DND-41 (cell line): Measurements from ENCODE around the gene NBR1.
"Not testable (repeated sequence)": the region's sequence is repeated elsewhere in the genome, so short reads cannot be mapped to it uniquely, and the experiment has no call there.

Experiments used
- ATAC-seq: fragments of 200-7000 bp; cut with Tn5 transposase; 3 replicates; pipeline ENCODE4 v1.9.1; 2021; ENCODE audit warnings: low read depth; ENCODE audit not compliant: insufficient read depth
- DNase-seq: peaks from one replicate; pipeline ENCODE4 v3.0.0-alpha.2; 2020
- H2AFZ ChIP-seq: 2 replicates; pipeline ENCODE4 v1.6.0; 2012; ENCODE audit warnings: low read depth, low read length
- H3K27ac ChIP-seq: 2 replicates; pipeline ENCODE4 v1.5.1; 2012; ENCODE audit warnings: low read length, inconsistent platforms
- H3K27me3 ChIP-seq: fragments of 200-600 bp; sonication (generic); 2 replicates; pipeline ENCODE4 v1.6.0; 2012; ENCODE audit warnings: low read length, mild to moderate bottlenecking, inconsistent platforms; ENCODE audit not compliant: insufficient read depth, poor library complexity
- H3K36me3 ChIP-seq: 2 replicates; pipeline ENCODE4 v1.5.1; 2012; ENCODE audit warnings: low read length, inconsistent platforms; ENCODE audit not compliant: insufficient read depth
- H3K4me1 ChIP-seq: 2 replicates; pipeline ENCODE4 v1.5.1; 2012; ENCODE audit warnings: mild to moderate bottlenecking, low read length; ENCODE audit not compliant: insufficient read depth
- H3K4me2 ChIP-seq: 2 replicates; pipeline ENCODE4 v1.6.0; 2012; ENCODE audit warnings: mild to moderate bottlenecking, moderate library complexity, low read length, inconsistent platforms; ENCODE audit not compliant: insufficient read depth
- H3K4me3 ChIP-seq, 2 experiments: fragments of 200-600 bp in 1 of 2; shearing (Covaris generic) in 1 of 2; 2 replicates each; pipeline ENCODE4 v1.5.1; 2012 to 2016; ENCODE audit warnings: inconsistent platforms in 2 of 2, low read length in 2 of 2, mild to moderate bottlenecking in 2 of 2, low read depth in 1 of 2, moderate library complexity in 1 of 2
- H3K79me2 ChIP-seq: 2 replicates; pipeline ENCODE4 v1.6.0; 2012; ENCODE audit warnings: low read length, inconsistent platforms; ENCODE audit not compliant: insufficient read depth
- H3K9ac ChIP-seq: 2 replicates; pipeline ENCODE4 v1.6.0; 2012; ENCODE audit warnings: low read depth, mild to moderate bottlenecking, inconsistent platforms, low read length, moderate library complexity
- H3K9me3 ChIP-seq: 2 replicates; pipeline ENCODE4 v1.5.1; 2012; ENCODE audit warnings: low read length, moderate library complexity, mild to moderate bottlenecking, inconsistent platforms; ENCODE audit not compliant: insufficient read depth, severe bottlenecking
- H4K20me1 ChIP-seq: 2 replicates; pipeline ENCODE4 v1.6.0; 2012; ENCODE audit warnings: low read length; ENCODE audit not compliant: insufficient read depth
- EZH2 ChIP-seq: IDR thresholded peaks from 3 replicates; pipeline ENCODE4 v1.6.1; 2012; ENCODE audit warnings: borderline replicate concordance, low read depth, mild to moderate bottlenecking, moderate library complexity, low read length, inconsistent platforms; ENCODE audit not compliant: severe bottlenecking
- TF ChIP-seq, protein P1 (sequence below): IDR thresholded peaks from 2 replicates; pipeline ENCODE4 v1.5.1; 2012; ENCODE audit warnings: borderline replicate concordance, low read length, moderate library complexity, mild to moderate bottlenecking; ENCODE audit not compliant: poor library complexity, severe bottlenecking; ENCODE audit errors: extremely low read depth

Gene NBR1

DNA sequence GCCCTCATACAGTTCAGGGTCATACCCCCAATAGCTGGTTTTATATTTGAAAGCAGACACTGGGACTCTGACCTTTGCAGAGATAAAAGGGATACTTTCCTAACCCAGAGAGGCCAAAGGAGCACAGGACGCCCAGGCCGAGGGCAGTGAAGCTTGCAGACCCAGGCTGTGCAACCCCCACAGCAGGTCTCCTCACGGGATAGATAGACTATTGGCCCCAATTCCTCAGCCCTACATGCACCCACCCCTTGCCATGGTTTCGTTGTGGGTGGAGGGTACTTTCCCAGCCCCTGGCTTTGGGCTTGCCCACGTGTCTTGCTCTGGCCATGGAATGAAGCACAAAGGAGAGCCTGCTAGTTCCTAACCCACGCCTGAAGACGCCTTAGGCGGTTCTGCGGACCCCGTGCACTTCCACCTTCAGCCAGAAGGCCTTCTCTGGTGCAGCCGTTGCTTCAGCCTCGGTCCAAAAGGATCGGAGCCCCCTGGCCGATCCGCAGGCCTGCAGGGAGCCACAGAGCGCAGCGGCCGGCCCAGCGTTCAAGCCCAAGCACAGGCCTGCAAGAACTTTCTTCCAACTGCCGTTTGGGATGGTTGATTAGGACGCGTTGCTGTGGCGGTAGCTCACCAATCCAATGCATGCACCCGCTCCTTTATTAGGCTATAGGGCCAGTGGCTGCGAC, 36.1 kb upstream of the NBR1 start:
- no peak for ATAC-seq
- no peak for DNase-seq
- no peaks in the 10 kb centered on the region for H4K20me1 ChIP-seq
- no peaks in the 10 kb centered on the region for H3K9me3 ChIP-seq
- no peak overlapping the region for H3K4me2 ChIP-seq
- no peak overlapping the region; the same call in 1 of the 2 replicates for H3K9ac ChIP-seq
- H3K27ac ChIP-seq = peak overlapping the region; percentile 90
- 0 out of 2 replicates have a peak, but pooled peaks cover under 1% of the 10 kb centered on the region for H3K79me2 ChIP-seq
- peaks cover 32% of the 10 kb centered on the region for H3K36me3 ChIP-seq
- TF ChIP-seq, protein P1, sequence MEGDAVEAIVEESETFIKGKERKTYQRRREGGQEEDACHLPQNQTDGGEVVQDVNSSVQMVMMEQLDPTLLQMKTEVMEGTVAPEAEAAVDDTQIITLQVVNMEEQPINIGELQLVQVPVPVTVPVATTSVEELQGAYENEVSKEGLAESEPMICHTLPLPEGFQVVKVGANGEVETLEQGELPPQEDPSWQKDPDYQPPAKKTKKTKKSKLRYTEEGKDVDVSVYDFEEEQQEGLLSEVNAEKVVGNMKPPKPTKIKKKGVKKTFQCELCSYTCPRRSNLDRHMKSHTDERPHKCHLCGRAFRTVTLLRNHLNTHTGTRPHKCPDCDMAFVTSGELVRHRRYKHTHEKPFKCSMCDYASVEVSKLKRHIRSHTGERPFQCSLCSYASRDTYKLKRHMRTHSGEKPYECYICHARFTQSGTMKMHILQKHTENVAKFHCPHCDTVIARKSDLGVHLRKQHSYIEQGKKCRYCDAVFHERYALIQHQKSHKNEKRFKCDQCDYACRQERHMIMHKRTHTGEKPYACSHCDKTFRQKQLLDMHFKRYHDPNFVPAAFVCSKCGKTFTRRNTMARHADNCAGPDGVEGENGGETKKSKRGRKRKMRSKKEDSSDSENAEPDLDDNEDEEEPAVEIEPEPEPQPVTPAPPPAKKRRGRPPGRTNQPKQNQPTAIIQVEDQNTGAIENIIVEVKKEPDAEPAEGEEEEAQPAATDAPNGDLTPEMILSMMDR = no peak
- no peak for TF ChIP-seq EZH2
- no peak overlapping the region for H3K4me3 ChIP-seq
- peaks cover 33% of the 10 kb centered on the region for H3K4me1 ChIP-seq
- no peaks in the 10 kb centered on the region for H3K27me3 ChIP-seq
- H2AFZ ChIP-seq = no peak overlapping the region

DNA sequence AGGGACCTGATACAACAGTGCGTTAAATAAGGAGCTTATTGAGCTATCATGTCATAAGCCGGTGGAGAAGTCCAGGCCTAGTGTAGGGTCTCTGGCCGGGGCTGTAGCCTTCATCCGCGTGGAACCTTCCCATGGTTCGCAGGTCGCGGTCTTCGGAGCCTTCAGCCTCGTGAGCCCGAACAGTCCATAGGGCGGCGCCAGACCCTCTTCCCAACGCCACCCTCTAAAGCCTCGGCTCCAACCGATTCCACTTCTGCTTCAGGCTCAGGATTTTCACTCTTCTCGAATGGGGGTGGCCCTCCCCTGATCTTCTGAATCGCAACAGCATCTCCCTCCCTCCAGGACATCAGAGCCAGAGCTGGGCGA, 35.6 kb upstream of the NBR1 start:
- Histone ChIP-seq H3K9ac (peak overlapping the region; percentile 47; the same call in 1 of the 2 replicates), H3K4me2 (peak overlapping the region; percentile 44), H3K27ac (peak overlapping the region; percentile 90), H3K4me1 (peaks cover 33% of the 10 kb centered on the region), H3K36me3 (peaks cover 32% of the 10 kb centered on the region), H3K9me3 (no peaks in the 10 kb centered on the region), H4K20me1 (no peaks in the 10 kb centered on the region), H3K4me3 (peak overlapping the region in 1 of 2 experiments; percentile 24; a peak in 1 of 4 replicates), H2AFZ (no peak overlapping the region), H3K27me3 (no peaks in the 10 kb centered on the region), H3K79me2 (no peaks in the 10 kb centered on the region)
- TF ChIP-seq, protein P1 = peak; percentile 8
- TF ChIP-seq EZH2 = no peak
- no peak for ATAC-seq
- DNase-seq = no peak

GRCh38 chr17:43136574-43136973, 34.4 kb upstream of the NBR1 start:
- not testable (repeated sequence) for H3K9ac ChIP-seq, H3K4me2 ChIP-seq, H3K27me3 ChIP-seq, H3K9me3 ChIP-seq, H2AFZ ChIP-seq, H4K20me1 ChIP-seq, H3K4me3 ChIP-seq, H3K79me2 ChIP-seq, ATAC-seq
- Histone ChIP-seq H3K4me1 (peaks cover 33% of the 10 kb centered on the region), H3K27ac (peak overlapping the region; percentile 76), H3K36me3 (peaks cover 32% of the 10 kb centered on the region)
- peak; percentile 44 for DNase-seq

DNA sequence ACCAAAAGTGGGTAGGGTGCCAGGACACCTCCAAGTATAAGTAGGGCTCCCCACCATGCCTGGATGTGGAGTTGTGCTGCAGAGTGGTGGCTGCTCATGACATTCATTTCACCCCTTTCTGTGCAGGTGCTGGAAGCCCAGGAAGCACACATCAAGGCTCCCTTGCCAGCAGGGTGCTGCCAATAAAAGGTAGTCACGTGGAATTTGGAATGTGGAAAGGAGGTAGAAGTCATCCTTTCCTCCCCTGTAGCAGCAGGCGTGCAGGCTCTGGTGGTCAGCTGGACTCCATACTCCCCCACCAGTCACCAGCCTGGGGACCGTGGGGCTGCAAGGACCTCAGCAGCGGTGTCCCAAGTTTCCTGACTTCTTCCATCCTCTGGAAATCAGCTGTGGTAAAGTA, 32.5 kb upstream of the NBR1 start:
- not testable (repeated sequence) for H3K4me2 ChIP-seq, H2AFZ ChIP-seq, H3K9me3 ChIP-seq, H3K27ac ChIP-seq, ATAC-seq, H3K79me2 ChIP-seq, H4K20me1 ChIP-seq, H3K4me3 ChIP-seq, DNase-seq, H3K27me3 ChIP-seq, H3K9ac ChIP-seq
- peaks cover 21% of the 10 kb centered on the region for H3K36me3 ChIP-seq
- H3K4me1 ChIP-seq = peaks cover 33% of the 10 kb centered on the region
